BLaER1 (cell line): ENCODE measurements around the gene RIN2.

Experiments
- H3K27ac ChIP-seq: shearing (Covaris generic); formaldehyde crosslinking; 2 replicates; pipeline ENCODE4 v1.8.1; 2022
- H3K27me3 ChIP-seq: shearing (Covaris generic); formaldehyde crosslinking; 2 replicates; pipeline ENCODE4 v1.8.1; 2022
- H3K36me3 ChIP-seq: shearing (Covaris generic); formaldehyde crosslinking; 2 replicates; pipeline ENCODE4 v1.8.1; 2022
- H3K4me1 ChIP-seq: shearing (Covaris generic); formaldehyde crosslinking; 2 replicates; pipeline ENCODE4 v1.8.1; 2022
- H3K4me2 ChIP-seq: shearing (Covaris generic); formaldehyde crosslinking; 2 replicates; pipeline ENCODE4 v1.8.1; 2022
- H3K4me3 ChIP-seq: shearing (Covaris generic); formaldehyde crosslinking; 2 replicates; pipeline ENCODE4 v1.8.1; 2022
- H3K9ac ChIP-seq: shearing (Covaris generic); formaldehyde crosslinking; 2 replicates; pipeline ENCODE4 v1.8.1; 2022
- H3K9me3 ChIP-seq: shearing (Covaris generic); formaldehyde crosslinking; 2 replicates; pipeline ENCODE4 v1.8.1; 2022
- H4K20me1 ChIP-seq: shearing (Covaris generic); formaldehyde crosslinking; 2 replicates; pipeline ENCODE4 v1.8.1; 2022
- Cebpa-rat ChIP-seq: shearing (Covaris generic); IDR thresholded peaks from 2 replicates; pipeline ENCODE4 v1.8.1; 2022

RIN2 gene, protein sequence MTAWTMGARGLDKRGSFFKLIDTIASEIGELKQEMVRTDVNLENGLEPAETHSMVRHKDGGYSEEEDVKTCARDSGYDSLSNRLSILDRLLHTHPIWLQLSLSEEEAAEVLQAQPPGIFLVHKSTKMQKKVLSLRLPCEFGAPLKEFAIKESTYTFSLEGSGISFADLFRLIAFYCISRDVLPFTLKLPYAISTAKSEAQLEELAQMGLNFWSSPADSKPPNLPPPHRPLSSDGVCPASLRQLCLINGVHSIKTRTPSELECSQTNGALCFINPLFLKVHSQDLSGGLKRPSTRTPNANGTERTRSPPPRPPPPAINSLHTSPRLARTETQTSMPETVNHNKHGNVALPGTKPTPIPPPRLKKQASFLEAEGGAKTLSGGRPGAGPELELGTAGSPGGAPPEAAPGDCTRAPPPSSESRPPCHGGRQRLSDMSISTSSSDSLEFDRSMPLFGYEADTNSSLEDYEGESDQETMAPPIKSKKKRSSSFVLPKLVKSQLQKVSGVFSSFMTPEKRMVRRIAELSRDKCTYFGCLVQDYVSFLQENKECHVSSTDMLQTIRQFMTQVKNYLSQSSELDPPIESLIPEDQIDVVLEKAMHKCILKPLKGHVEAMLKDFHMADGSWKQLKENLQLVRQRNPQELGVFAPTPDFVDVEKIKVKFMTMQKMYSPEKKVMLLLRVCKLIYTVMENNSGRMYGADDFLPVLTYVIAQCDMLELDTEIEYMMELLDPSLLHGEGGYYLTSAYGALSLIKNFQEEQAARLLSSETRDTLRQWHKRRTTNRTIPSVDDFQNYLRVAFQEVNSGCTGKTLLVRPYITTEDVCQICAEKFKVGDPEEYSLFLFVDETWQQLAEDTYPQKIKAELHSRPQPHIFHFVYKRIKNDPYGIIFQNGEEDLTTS

DNA sequence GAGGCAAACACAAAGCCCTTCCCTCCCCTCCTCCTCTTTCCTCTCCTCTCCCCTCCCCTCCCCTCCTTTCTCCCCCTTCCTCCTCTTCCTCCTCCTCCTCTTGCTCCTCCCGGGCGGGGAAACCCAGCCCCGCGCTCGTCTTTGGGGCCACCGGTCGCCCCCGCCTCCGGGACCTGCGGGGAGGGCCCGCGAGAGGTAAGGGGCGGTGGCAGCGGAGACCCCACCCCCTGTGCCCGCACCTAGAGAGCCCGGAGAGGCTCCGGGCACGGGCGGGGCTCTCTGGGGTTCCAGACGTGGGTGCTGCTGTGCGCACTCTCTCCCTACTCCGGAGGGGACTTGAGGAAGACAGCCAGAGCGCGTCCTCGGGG lies at the start of gene RIN2:
TSS of gene RIN2 (plus strand) at position 126 of the 368 bp plus-strand sequence. CDS start 131,344 bp downstream, outside the sequence.
- Histone ChIP-seq H3K4me1 (peaks cover 44% of the 10 kb centered on the region), H3K9ac (peak within 1 kb of the TSS; percentile 81), H3K4me3 (peak within 1 kb of the TSS; percentile 78)

DNA sequence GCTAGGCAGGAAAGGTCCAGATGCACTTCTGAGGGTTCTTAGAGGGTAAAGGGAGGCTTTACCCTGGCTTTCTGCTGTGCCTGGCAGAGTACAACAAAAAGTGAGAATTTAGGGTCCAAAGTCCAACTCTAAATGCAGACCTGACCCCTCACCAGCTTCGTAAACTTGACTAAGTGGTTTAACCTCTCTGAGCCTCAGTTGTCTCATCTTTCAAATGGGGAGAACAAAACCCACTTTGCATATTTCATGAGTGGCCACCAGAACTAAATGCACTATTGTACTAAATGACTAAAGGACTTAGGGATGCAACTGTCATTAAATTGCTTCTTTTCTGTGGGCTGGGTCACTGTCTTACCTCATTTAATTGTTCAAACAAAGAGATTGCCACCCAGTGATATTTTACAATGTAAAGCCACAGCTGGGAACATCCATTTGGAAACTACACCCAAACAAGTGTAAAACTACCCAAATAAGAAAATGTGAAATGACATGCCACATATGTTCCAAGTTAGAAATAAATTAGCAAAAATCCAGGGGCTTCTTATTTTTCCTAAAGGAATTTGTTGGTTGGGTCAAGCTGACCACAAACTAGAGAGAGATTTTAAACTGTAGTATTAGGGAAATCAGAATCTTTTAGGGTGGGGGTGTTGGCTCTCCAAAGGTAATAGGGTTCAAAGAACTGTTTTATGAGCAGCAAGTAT lies 48.3 kb upstream of the RIN2 start:
- no peak overlapping the region for H3K27ac ChIP-seq
- peaks cover under 1% of the 10 kb centered on the region; the same call in 1 of the 2 replicates for H3K9me3 ChIP-seq
- no peaks in the 10 kb centered on the region for H3K27me3 ChIP-seq
- TF ChIP-seq Cebpa-rat = no peak
- H3K4me3 ChIP-seq = no peak overlapping the region
- H3K4me2 ChIP-seq = no peak overlapping the region
- no peak overlapping the region for H3K9ac ChIP-seq
- H3K36me3 ChIP-seq = no peaks in the 10 kb centered on the region
- no peaks in the 10 kb centered on the region for H4K20me1 ChIP-seq
- H3K4me1 ChIP-seq = peaks cover 14% of the 10 kb centered on the region; the same call in 1 of the 2 replicates

More for the DNA sequence above, at the start of gene RIN2:
- Histone ChIP-seq H3K36me3 (no peaks in the 10 kb centered on the region), H3K9me3 (no peaks in the 10 kb centered on the region), H4K20me1 (peaks cover 36% of the 10 kb centered on the region), H3K27me3 (no peaks in the 10 kb centered on the region), H3K4me2 (peak within 1 kb of the TSS; percentile 100), H3K27ac (peak within 1 kb of the TSS; percentile 83)
- TF ChIP-seq Cebpa-rat = no peak

DNA sequence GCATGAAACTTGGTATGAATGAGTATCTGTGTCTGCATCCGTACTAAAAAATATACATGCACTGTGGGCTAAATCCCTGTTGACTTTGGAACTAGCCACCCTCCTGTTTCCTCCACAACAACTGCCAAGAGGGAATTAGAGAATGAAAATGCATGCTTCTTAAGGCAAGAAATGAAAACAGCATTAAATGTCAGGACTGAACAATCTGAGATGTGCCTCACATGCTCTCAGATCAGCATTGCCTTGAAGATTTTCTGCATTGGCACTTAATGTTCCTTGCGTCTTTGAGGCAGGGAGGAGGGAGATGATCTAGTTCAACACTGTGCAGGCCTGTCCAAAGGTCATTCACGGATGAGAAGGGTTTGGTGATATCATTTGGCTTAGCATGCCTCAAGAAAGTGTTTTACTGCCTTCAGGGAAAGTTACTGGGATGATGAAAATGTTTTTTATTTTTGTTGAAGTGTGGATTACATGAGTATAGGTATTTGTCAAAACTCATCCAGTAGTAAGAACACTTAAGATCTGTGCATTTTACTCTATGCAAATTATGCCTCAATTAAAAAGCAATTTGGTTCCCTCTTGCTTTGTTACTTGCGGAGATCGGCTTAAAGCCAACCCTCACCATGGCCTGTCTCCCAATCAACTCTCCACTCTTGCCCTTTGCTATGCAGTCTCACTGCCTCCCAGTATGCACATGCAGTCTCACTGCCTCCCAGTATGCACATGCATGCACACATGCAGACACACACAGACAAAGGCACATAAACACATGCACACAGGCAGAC lies 47.5 kb upstream of the RIN2 start:
- Histone ChIP-seq H3K27ac (no peak overlapping the region), H3K9me3 (peaks cover 8% of the 10 kb centered on the region), H3K4me3 (no peak overlapping the region), H3K4me2 (no peak overlapping the region), H4K20me1 (no peaks in the 10 kb centered on the region), H3K27me3 (no peaks in the 10 kb centered on the region), H3K4me1 (peaks cover 14% of the 10 kb centered on the region; the same call in 1 of the 2 replicates), H3K9ac (no peak overlapping the region), H3K36me3 (no peaks in the 10 kb centered on the region)
- TF ChIP-seq Cebpa-rat = no peak

DNA sequence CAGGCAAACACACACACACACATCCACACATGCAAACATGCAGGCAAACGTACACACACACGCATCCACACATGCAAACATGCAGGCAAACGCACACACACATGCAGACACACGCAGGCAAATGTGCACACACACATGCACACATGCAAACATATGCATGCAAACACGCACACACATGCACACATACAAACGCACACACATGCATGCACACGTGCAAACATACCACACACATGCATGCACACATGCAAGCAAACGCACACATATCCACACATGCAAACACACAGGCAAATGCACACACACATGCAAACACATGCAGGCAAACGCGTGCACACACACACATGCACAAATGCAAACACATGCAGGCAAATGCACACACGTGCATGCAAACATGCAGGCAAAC lies 46.9 kb upstream of the RIN2 start:
- H3K27me3 ChIP-seq = no peaks in the 10 kb centered on the region
- peaks cover 14% of the 10 kb centered on the region; the same call in 1 of the 2 replicates for H3K4me1 ChIP-seq
- no peaks in the 10 kb centered on the region for H3K36me3 ChIP-seq
- no peak overlapping the region for H3K27ac ChIP-seq
- H3K4me2 ChIP-seq = no peak overlapping the region
- H4K20me1 ChIP-seq = no peaks in the 10 kb centered on the region
- no peak overlapping the region for H3K4me3 ChIP-seq
- no peak for TF ChIP-seq Cebpa-rat
- H3K9me3 ChIP-seq = peaks cover 14% of the 10 kb centered on the region
- H3K9ac ChIP-seq = no peak overlapping the region

DNA sequence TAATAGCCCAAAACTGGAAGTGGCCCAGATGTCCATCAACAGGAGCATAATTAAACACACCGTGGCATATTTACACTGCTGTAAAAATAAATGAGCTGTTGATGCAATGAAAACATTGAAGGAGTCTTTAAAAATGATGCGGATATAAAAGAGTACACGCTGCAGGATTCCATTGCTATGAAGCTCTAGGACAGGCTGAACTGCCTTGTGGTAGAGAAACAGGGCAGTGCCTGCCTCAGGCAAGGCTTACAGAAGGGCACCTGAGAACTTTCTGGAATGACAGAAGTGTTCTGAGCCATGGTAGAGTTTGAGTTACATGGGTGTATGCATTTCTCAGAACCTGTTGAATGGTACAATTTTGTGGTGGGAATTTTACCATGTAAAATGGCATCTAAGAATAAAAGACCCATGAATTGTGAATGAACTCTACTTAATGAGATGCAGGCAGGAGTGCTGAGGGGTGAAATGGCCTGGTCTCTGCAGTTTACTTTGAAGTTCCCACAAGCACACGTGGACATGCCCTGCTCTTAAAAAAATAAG lies 45.3 kb upstream of the RIN2 start:
- Histone ChIP-seq H3K9ac (no peak overlapping the region), H3K27ac (no peak overlapping the region), H3K27me3 (no peaks in the 10 kb centered on the region), H3K36me3 (no peaks in the 10 kb centered on the region), H4K20me1 (no peaks in the 10 kb centered on the region), H3K4me1 (peaks cover 7% of the 10 kb centered on the region; the same call in 1 of the 2 replicates), H3K4me3 (no peak overlapping the region), H3K9me3 (peaks cover 30% of the 10 kb centered on the region), H3K4me2 (no peak overlapping the region)
- TF ChIP-seq Cebpa-rat = no peak

DNA sequence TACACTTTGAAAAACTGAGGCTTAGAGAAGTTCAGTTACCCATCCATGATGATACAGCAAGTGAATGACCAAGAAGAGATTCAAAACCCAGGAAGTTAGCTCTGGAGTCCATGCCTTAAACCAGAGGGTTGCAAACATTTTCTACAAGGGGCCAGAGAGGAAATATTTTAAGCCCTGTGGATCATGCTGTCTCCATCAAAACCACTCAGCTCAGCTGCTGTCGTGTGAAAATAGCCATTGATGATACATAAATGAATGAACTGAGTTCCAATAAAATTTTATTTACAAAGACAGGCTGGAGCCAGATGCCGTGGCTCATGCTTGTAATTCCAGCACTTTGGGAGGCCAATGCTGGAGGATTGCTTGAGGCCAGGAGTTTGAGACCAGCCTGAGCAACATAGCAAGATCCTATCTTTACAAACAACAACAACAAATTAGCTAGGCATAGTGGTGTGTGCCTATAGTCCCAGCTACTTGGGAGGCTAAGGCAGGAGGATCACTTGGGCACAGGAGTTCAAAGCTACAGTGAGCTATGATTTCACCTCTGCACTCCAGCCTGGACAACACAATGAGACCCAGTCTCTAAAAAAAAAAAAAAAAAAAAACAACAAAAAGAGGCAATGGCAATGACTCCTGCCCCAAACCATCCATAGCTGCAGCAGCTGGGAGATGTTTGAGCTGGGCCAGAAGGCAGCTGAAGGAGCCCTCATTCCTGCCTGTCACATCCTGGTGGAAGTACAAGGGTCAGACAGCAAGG lies 44.1 kb upstream of the RIN2 start:
- TF ChIP-seq Cebpa-rat = no peak
- no peak overlapping the region for H3K9ac ChIP-seq
- H3K9me3 ChIP-seq = peaks cover 30% of the 10 kb centered on the region
- no peak overlapping the region for H3K4me2 ChIP-seq
- H3K4me3 ChIP-seq = no peak overlapping the region
- no peaks in the 10 kb centered on the region for H4K20me1 ChIP-seq
- no peak overlapping the region for H3K27ac ChIP-seq
- peaks cover 5% of the 10 kb centered on the region; the same call in 1 of the 2 replicates for H3K4me1 ChIP-seq
- no peaks in the 10 kb centered on the region for H3K36me3 ChIP-seq
- H3K27me3 ChIP-seq = no peaks in the 10 kb centered on the region

DNA sequence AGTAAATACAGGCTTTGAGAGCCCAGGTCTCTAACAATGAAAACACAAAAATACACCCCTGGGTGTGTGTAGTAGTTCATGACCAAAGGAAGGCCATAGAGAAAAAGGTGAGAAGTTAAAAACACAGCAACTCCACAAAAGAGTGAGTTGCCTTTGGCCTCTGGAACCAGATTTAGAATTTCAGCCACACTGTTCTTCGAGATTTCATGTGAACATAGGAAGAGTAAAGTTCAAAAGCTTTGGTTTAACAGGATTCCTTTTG lies 43.5 kb upstream of the RIN2 start:
- no peak overlapping the region for H3K4me3 ChIP-seq
- no peaks in the 10 kb centered on the region for H4K20me1 ChIP-seq
- H3K27me3 ChIP-seq = no peaks in the 10 kb centered on the region
- no peak overlapping the region for H3K9ac ChIP-seq
- H3K4me2 ChIP-seq = no peak overlapping the region
- no peak for TF ChIP-seq Cebpa-rat
- H3K4me1 ChIP-seq = no peaks in the 10 kb centered on the region
- no peaks in the 10 kb centered on the region for H3K36me3 ChIP-seq
- no peak overlapping the region for H3K27ac ChIP-seq
- H3K9me3 ChIP-seq = peaks cover 30% of the 10 kb centered on the region

DNA sequence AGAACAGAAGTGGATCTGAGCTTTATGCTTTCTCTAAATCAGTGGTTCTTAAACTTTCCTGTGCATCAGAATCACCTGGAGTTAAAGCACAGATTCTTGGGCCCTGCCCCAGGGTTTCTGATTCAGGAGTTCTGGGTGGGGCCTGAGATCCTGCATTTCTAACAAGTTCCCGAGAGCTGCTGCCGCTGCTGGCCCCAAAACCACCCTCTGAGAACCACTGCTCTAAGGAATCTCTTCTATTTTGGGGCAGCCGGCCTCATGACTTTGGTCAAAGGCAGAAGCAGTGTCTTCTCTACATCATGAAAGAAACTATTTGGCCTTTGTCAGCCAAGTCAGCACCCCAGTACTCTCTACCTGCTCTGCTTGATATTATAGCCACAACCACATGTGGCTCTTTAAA lies 42.1 kb upstream of the RIN2 start:
- no peak overlapping the region for H3K9ac ChIP-seq
- H3K4me3 ChIP-seq = no peak overlapping the region
- H3K4me2 ChIP-seq = no peak overlapping the region
- no peaks in the 10 kb centered on the region for H3K36me3 ChIP-seq
- H3K9me3 ChIP-seq = peaks cover 30% of the 10 kb centered on the region
- no peaks in the 10 kb centered on the region for H3K4me1 ChIP-seq
- no peak for TF ChIP-seq Cebpa-rat
- no peaks in the 10 kb centered on the region for H4K20me1 ChIP-seq
- H3K27ac ChIP-seq = no peak overlapping the region
- no peaks in the 10 kb centered on the region for H3K27me3 ChIP-seq
